IPS-NIHi7 (cell line): ENCODE results near the gene TAPBPL.
"Not testable (repeated sequence)": the region's sequence is repeated elsewhere in the genome, so short reads cannot be mapped to it uniquely, and the experiment has no call there.

Experiments used
- DNase-seq: peaks from one replicate; pipeline ENCODE4 v3.0.0; 2012; ENCODE audit warnings: mixed read lengths; ENCODE audit errors: extremely low spot score

The TAPBPL gene

GRCh38 chr12:6490673-6491072 lies 38.8 kb downstream of the TAPBPL start:
- DNase-seq, result not testable (repeated sequence)

GRCh38 chr12:6492838-6493496 lies 41.1 kb downstream of the TAPBPL start, which contains the start of gene MRPL51:
Gene MRPL51 (minus strand): TSS chr12:6493262. CDS start chr12:6493136, 126 bp downstream.
- peak; percentile 97 for DNase-seq

DNA sequence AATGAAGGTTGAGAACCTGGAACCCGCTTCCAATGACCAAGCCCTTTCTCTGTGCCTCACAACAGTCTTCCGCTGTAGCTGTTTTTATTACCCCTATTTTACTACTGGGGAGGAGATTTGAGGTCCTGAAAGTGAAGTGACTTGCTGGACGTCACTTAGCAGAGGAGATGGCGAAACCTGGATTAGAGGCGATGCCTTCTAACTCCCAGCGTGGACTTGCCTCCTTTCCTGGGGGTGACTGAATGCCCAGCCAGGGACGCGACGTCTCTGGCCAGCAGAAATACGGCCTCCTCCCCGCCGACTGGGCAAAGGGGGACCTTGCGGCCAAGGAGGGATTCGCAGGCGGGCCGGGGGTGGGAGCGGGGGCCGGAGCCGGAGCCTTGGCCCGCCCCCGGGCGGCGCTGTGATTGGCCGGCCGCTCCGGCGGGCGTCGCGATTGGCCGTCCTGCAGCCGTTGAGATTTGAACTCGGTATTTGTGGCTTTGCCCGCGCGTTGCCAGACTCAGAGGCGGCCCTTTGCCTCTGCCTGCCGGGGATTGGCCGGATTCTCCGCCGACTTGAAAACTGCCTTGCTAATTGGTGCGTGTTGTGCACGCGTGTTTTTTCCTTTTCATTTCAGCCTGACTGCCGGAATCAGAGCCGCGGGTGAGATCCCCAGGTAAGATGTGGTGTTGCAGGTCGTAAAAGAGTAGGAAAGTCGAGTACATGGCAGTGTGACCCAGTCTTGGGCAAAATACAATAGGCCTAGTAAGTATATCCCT lies 41.8 kb downstream of the TAPBPL start, which contains the start of gene NCAPD2:
TSS of gene NCAPD2 (plus strand) at position 606 of the 761 bp plus-strand sequence. CDS start 997 bp downstream, outside the sequence.
- peak; percentile 98 for DNase-seq

DNA sequence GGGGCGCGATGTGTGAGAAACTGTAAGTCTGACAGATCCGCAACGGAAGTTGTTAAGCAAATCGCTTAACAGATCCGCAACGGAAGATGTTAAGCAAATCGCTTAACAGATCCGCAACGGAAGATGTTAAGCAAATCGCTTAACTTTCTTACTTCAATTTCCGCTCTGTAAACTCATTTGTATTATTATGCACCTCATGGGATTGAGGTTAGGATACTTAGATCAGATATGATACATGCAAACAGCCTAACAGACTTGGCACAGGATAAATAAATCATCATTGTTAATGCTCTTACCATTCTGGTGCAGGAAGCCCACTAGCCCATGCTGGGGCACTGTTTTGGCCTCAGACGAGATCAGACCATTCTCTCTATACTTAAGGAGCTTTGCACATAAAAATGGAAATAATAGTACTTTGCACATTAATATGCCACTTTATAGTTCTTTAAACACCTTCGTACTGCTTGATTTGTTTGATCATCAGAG lies 42.5 kb downstream of the TAPBPL start:
- DNase-seq, result no peak

GRCh38 chr12:6494968-6495367 lies 43.1 kb downstream of the TAPBPL start:
- no peak for DNase-seq

DNA sequence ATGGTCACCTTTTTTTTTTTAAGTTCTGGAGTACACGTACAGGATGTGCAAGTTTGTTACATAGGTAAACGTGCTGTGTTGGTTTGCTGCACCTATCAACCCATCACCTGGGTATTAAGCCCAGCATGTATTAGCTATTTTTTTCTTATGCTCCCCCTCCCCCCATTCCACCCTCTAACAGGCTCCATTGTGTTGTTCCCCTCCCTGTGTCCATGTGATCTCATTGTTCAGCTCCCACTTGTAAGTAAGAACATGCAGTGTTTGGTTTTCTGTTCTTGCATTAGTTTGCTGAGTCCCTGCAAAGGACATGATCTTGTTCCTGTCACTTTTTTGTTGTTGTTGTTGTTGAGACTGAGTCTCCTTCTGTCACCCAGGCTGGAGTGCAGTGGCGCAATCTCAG lies 45.4 kb downstream of the TAPBPL start:
- DNase-seq, result not testable (repeated sequence)

DNA sequence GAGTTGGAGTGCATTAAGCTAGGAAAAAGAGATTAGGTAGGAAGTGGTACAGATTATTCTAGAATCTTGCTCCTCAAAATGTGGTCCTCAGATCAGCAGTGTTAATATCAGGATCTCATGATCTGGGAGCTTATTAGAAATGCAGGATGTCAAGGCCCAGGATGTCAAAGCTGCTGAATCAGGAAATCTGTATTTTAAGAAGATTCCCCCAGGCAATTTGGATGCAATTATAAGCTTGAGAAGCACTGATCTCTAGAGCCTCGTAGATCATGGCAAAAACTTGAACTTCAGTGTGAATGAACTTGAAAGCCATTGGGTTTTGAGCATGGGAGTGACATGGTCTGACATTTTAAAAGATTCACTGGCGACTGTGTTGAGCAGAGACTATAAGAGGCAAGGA lies 48.6 kb downstream of the TAPBPL start:
- DNase-seq, result no peak

DNA sequence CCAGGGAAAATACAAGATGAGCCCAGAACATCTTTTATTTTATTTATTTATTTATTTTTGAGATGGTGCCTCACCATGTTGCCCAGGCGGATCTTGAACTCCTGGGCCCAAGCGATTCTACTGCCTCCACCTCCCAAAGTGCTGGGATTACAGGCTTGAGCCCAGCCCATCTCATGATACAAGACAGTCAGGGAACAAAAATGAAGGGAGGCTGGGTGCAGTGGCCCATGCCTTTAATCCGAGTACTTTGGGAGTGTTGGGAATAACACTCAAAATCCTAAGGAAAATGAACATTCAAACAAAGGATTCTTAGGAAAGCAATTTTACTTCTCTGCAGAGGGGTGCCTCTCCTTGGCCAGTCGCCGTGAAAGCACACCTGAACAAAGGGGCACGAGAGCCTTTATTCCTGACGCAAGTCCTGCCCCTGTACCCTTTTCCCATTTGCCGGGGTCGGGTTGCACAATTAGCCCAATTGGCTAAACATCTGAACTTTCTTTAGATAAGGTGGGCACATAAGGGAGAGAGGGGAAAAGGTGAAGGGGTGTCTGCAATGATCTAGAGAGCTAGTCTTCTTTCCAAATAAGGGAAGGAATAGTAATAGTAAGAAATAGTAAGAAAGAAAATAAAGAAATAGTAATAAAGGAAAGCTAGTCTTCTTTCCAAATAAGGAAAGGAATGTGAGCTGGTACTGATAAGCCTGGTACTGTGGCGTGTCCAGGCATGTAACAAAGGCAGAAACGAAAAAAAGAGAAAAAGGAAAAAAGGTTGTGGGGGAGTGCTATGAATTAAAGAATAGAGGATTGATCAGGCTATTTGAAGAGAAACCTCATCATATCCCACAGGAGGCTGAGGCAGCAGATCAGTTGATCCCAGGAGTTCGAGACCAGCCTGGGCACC lies 55.5 kb downstream of the TAPBPL start:
- DNase-seq, result peak; percentile 20

- DNase-seq, result no peak
Measured at GRCh38 chr12:6508087-6508486, 56.2 kb downstream of the TAPBPL start.
